ENCODE measurements around the gene GOLGA6L9. TPM values are rescaled to one million over a fixed set of nuclear protein-coding genes. Genes with fewer than 3 reads are reported as not detected.
"Not testable (repeated sequence)": the region's sequence is repeated elsewhere in the genome, so short reads cannot be mapped to it uniquely, and the experiment has no call there.

Gene GOLGA6L9
- total RNA-seq, 2 experiments from 2014 or later, result 1.7 to 1.8 TPM

DNA sequence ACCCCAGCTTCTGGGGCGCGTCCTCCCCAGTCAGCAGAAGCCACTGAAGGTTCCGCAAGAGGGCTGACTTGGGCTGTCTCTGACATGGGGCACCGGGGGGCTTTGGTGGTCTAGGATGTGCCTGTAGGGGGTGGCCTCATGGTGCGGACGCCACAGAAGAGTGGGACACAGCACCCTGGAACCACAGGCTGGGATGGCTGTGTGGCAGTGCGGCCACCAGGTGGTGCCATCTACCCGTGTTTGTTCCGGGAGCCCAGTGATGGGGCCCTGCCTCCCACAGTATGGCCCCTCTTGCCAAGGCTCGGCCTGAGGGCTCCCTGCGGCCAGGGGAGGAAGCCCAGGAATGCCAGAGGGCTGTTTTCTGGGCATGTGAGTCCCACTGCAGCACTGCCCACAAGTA is 38.6 kb downstream of the GOLGA6L9 start:
- CTCF ChIA-PET, POLR2A ChIA-PET: not testable (repeated sequence)

- POLR2A ChIA-PET, CTCF ChIA-PET: not testable (repeated sequence)
These were observed 39.8 kb downstream of the GOLGA6L9 start for GRCh38 chr15:82469381-82469780.

DNA sequence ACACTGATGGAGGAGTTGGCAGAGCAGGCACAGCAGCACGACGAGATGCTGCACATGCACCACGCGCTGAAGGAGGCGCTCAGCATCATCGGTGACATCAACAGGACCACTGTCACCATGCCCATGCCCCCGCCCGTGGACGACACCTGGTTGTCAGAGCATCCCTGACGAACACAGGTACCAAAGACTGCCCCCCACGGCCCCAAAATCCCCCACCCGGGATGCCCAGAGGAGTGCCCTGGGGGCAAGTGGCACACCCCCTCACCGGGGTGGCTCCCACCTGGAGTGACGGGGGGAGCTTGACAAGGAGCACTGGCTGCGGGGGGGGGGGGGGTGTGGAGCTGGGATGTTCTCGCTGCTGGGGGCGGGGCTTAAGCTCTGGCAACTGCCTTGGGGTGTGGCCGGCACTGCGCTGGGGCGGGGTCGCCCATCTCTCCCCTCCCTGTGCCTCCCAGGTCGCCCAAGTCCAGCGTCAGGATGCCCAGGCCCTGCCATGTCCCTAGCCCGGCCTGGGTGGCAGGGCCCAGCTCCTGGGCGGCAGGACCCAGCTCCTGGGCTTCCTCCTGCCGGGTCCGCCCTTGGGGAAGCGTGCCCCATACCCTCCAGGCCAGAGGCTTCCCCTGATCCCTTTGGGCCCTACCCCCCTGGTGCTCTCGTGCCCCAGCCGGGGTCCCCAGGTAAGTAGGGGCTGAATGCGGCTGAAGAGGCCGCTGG is 42.8 kb downstream of the GOLGA6L9 start:
- CTCF ChIA-PET, POLR2A ChIA-PET: not testable (repeated sequence)

DNA sequence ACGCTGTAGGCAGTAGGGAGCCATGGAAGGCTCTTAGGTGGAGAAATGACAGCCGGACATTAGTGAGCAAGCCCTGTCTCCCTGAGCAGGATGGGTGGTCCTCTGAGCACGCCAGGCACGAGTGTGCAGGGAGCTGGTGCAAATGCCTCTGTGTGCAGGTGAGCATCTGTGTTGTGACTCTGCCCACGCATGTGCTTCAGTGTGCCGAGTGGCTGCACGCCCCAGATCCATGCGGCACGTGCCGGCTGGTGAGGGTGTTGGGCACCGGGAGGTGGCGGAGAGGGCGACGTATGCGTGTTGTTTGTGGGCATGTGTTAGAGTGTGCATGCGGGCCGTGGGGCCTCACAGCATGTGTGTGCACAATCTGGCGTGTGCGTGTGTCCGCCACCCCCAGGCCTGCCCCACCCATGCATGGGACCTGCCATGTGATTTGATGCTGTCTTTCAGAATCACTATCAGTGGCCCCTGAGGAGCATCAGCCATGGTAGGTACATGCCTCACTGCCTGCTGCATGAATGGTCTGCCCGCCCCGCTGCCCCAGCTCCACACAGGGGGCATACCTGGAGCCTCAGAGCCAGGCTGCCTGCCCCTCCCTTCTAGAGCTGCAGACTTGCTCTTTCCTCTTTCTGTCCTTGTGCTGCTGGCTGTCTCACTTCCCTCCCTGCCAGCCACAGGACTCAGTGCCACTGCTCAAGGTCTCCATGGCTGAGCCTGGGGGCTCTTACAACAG is 45.1 kb downstream of the GOLGA6L9 start:
- POLR2A ChIA-PET, CTCF ChIA-PET: not testable (repeated sequence)

DNA sequence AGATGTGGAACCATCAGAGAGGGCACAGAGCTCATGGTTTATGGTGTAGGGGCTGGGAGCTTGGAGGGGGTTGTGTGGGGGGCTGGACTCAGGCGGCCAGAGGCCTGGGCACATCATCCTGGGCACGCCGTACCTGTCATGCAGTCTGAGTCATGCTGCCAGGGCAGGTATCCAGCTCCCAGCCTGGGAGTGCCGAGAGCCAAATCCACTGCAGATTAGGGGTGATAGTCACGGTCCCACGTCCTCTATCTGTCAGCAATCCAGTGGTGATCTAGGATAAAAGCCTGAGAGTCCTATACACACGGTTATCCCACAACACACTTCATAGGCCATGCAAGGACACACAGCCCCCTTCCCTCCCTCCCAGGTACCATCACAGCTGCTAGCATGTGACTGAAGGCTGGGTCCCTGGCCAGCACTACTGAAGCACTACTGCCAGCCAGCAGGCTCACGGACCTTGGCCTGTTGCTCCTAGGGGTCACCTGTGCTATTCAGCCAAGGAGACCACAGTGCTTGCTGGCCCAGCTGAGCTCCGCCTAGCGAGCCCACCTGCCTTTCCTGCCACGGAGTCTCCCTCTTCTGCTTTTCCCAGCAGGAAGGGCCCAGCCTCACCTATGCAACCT is 45.8 kb downstream of the GOLGA6L9 start:
- CTCF ChIA-PET, POLR2A ChIA-PET: not testable (repeated sequence)

DNA sequence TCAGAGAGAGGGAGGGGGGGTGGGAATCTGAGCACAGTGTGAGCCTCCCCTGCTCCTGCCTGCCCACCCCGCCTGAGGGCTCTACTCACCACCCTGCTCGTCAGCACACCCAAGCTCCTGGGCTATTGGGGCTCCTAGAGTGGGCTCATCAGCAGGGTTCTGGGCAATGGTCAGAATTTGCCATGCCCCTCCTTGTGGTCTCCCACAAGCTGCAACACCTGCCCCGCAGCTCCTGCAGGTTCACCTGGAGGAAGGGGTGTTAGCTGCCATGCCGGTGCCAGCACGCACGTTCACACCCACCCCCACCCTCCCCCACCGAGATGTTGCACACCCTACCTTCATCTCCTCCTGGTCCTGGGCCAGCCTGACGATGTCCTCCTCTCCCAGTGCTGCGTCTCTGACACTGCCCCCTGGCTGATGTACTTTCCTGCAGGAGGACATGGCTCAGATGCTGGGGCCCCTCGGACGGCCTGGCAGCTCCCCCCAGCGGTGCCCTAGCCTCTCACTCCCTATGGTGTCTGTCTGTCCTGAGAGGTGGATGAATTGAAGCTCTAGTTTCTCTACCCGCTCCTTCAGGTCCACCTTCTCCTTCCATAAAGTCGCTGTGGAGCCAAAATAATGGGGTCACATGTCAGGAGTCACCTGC is 47.2 kb downstream of the GOLGA6L9 start:
- CTCF ChIA-PET, POLR2A ChIA-PET: not testable (repeated sequence)

GRCh38 chr15:82477343-82478057 is 47.9 kb downstream of the GOLGA6L9 start:
- POLR2A ChIA-PET, result not testable (repeated sequence)

More at GRCh38 chr15:82477343-82478057, 47.9 kb downstream of the GOLGA6L9 start:
- CTCF ChIA-PET, result not testable (repeated sequence)

Other genes starting within 250 kb of the GOLGA6L9 start
- 10 to 100 TPM; 23.3 to 24.8 TPM for gene EFL1, start 167.1 kb upstream of the GOLGA6L9 start, total RNA-seq
- 1 to 10 TPM; 1.3 to 1.9 TPM for gene SAXO2, start 167.0 kb upstream of the GOLGA6L9 start, total RNA-seq
- gene GOLGA6L10, start 80.3 kb upstream of the GOLGA6L9 start, total RNA-seq, result 1 to 10 TPM in 1 of 2 experiments, under 1 TPM in 1; 0.82 to 1.1 TPM
- 1,000 to 10,000 TPM; 2,567 to 2,604 TPM for gene RPS17, start 110.6 kb downstream of the GOLGA6L9 start, total RNA-seq
- under 1 TPM; 0.55 to 0.63 TPM for gene CPEB1, start 217.5 kb downstream of the GOLGA6L9 start, total RNA-seq